GM21423 (cell line): Measurements from ENCODE around the gene SH2D2A.

Source experiments
- ATAC-seq: cut with Tn5 transposase; IDR thresholded peaks from one replicate; pipeline ENCODE4 v1.9.1; 2021; ENCODE audit warnings: mild to moderate bottlenecking, moderate library complexity; ENCODE audit not compliant: unreplicated experiment

SH2D2A gene

DNA sequence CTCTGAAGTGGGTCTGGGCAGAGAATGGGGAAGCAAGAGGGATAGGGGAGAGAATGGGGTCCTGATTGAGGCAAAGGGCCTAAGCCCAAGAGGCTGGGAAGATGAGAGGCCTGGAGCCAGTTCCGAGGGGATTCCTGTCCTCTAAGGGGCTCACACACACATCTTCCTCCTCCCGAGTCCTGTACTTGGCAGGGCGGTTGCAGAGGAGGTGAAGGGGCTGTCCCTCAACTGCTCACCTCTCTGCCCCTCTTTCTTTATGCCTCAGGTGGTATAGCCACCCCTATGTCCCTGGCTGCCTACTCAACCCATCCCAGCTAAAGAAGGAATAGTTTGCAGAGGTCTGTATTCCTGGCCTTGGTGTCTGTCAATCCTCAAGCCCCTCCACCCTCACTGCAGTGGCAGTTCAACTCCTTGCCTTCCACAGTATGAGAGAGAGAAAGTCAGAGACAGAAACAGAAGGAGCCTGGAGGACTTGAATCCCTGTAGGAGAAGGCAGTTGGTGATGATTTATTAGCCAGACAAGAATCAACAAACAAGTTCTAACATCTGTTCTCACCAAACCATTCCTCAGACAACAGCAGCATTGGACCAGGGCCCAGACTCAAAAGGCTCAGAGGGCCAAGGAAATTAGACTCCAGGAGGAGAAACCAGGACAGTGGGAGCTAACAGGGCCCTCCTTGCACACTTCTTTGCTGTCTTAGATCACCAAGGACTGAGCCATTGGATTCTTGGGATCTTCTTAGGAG, 10.7 kb downstream of the SH2D2A start:
- no peak for ATAC-seq

DNA sequence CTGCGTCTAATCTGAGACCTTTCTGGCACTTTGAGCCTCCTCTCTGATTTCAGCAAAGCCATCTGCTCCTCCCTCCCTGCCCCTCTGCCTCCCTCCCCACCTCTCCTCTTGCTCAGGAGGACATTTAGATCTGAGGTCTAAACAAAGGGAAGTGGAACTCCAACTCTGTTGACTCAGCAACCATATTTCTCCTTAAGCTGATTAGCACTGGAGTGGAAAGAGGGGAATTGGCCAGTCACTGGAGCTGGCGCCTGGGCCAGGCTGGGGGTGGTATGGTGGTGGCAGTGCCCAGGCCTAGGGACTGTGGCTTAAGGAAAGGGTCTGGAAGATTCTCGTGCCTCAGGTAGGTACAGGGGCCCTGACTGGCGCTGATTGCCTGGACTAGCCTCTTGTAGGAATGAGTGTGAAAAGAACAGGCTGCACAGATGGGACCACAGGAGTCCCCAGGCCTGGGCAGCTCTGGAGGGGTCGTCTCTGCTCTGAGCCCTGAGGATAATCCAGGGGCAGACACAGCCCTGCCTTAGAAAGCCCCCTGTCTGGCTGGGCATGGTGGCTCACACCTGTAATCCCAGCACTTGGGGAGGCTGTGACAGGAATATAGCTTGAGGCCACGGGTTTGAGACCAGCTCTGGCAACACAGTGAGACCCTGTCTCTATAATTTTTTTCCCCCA, 11.9 kb downstream of the SH2D2A start:
- ATAC-seq = no peak

DNA sequence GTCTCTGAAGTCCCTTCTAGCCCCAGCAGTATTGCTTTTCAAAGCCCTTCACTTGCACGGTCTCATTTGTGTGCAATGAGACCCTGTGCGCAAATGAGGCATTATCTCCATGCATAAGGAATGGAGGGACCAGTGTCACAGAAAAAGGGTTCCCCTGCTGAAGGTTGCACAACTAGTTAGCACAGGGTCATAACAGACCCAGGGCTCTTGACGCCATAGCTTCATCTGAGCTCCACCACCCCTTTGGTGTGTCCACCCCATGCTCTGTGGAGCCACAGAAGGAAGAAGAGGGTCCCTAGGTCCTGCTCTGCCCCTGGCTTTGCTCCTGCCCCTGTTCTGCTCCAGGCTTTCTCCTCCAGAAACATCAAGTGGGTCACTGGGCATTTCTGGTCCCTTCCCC, 12.6 kb downstream of the SH2D2A start:
- no peak for ATAC-seq

DNA sequence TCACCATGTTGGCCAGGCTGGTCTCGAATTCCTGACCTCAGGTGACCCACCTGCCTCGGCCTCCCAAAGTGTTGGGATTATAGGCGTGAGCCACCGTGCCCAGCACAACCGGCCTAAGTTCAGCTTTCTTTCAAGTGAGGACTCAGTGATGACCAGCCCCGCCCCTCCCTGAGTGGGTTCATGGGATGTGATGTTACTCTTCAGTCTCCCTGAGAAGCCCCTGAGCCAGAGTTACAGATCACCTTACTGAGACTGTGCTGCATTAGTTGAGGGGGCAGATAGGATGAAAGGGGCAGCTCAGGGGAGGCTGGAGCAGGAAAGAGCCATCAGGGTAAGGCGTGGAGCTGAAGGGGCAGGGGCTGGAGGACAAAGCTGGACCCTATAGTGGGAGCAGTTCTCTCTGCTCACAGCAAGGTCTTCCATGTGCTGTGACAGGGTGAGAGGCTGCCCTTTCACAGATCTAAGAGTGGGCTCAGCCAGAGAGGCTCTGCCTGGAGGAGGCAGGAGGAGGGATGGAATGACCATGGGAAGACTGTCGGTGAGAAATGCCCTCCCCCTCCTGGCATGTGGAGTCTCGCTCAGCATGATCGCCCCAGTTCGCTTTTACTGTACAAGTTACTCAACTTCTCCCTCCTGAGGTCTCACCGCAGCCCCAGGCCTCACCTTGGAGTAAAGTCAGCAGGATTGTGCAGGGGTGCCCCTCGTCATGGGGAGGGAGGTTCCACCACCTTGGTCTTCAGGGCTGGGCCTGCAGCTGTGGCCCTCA, 13.4 kb downstream of the SH2D2A start:
- no peak for ATAC-seq

DNA sequence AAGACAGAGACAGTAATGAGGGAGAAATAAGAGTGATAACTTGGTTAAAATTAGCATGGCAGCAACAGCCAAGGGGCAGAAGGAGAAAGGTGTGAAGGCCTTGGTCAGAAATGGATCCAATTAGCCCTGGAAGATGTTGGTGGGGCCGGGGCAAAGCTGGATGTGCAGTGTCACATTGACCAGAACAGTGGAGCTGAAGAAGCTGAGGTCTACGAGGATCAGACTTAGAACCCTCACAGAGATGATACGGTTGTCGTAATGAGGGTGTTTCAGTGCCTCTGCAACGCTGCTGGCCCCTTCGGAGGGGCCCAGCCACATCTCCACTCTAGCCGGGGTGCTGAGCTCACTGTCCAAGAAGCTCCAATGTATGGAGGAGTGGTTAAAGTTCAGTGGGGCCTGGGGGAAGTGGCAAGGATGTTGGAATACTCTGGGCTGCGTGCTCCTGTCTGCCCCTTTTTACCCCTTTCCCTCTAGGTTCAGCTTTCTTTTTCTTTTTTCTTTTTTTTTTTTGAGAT, 14.2 kb downstream of the SH2D2A start:
- ATAC-seq = no peak

DNA sequence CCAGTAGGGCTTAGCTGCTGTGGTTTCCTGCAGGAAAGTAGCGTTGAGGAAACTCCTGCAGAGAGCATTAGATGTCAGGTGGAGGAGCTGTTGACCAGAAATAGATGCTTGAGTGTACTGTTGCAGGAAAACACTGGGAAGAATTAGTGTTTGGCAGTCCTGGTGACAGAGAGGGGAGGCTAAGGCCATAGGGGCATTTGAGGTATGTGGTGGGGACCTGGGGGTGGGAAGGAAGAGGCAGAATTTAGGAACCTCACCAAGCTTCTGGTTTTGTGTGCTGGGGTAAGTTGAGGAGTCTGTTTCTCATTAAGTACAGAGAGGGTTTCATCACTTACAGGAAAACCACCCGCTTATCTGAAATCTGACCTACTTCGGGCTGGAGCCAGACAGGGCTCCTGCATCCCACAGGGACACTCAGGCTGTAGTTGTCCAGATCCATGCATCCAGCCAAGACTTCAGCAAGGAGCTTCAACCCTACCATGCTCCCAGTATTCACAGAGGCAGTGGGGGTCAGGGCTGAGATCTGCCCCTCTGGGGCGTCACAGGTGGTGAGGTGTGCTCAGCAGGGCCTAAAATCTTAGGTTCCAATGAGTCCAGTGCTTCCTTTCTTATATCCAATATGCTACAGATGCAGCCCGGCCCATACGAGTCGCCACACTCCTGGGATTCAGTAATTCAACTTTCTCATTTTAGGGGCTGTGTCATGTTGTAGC, 15.1 kb downstream of the SH2D2A start:
- ATAC-seq = no peak

DNA sequence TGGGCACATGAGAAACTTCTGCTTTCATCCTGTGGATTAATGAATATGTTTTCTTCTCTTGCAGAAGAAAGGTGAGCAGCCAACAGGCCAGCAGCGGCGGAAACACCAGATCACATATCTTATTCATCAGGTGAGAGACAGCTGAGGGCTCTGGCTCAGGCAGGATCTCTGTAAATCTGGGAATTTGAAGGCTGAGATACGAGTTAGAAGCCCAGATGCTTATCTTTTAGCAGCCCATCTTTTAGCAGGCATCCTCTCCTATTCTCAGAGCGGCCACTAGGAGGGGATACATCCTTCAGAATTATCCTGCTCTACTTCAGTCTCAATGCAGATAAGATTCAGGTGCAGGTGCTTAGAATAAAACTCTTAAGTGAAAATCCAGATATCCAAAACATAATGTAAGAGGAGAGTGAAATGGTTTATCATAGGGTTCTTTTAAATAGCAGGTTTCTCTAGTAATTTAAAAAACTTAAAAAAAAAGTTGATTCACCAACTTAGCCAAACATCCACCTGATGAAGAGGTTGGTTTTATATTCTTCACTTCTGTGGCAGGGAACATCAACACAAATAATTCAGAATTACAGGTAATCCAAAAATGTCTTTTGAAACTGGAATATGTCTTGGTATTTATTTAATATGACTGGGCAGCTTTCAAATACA, 19.3 kb downstream of the SH2D2A start:
- no peak for ATAC-seq

DNA sequence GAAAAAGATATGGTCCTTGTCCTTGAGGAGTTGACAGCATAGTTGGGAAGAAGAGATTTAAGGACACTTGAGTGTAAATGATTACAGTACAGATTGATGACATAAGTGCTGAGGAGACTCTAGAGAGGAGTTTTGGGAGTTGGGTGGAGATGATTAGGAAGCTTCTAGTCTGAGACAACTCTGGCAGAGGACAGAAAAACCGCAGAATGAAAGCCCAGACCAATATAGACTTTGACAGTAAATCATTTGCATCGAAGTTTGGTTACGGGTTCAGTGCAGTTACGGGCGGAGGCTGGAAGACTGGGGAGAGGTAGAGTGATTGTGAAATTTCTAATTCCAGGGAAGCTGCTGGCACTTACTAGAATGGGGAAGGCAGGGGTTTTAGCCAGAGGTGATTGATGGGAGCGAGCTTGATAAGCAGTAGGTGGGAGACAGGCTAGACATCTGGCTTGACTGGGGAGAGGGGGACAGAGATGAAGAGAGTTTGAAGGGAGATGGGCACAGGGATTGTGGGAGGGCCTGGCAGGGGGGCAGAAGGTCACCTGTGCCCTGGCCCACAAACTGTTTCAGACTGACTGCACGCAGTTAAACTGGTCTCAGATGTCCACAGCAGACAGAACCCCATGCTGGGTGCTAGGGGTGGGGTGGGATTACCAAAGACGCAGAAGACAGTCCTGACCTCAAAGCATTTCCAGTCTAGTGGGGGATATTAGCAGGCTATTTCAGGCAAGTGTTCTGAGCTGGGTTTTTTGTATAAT, 20.1 kb downstream of the SH2D2A start:
- ATAC-seq = no peak

DNA sequence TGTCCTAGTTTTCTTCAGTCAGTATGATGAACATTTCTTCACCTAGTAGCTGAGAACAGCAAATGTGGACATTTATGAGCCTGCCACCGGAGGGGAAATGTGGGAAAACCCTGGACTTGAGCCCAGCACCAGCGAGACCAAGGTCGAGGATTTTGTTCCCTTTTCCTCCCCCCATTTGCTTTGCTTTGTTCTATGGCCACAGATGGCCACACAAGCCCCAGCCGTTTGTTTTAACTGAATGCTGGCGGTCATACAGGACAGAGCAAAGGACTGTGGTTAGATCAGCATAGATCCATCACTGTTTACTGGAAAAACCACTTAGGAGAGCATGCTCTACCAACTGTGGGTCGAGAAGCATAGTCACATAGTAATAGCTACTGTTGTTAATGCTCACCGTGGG, 20.9 kb downstream of the SH2D2A start:
- ATAC-seq = no peak

DNA sequence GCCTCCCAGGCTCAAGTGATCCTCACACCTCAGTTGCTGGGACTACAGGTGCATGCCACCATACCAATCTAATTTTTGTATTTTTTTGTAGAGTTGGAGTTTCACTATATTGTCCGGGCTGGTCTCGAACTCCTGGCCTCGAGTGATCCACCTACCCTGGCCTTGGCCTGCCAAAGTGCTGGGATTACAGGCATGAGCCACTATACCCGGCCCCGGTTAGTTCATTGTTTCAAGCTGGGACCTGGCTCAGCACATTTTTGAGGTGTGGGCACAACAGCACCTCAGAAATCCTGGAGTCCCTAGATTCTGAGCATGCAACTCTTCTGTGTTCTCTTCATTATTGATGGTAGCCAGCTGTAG, 21.3 kb downstream of the SH2D2A start:
- no peak for ATAC-seq

DNA sequence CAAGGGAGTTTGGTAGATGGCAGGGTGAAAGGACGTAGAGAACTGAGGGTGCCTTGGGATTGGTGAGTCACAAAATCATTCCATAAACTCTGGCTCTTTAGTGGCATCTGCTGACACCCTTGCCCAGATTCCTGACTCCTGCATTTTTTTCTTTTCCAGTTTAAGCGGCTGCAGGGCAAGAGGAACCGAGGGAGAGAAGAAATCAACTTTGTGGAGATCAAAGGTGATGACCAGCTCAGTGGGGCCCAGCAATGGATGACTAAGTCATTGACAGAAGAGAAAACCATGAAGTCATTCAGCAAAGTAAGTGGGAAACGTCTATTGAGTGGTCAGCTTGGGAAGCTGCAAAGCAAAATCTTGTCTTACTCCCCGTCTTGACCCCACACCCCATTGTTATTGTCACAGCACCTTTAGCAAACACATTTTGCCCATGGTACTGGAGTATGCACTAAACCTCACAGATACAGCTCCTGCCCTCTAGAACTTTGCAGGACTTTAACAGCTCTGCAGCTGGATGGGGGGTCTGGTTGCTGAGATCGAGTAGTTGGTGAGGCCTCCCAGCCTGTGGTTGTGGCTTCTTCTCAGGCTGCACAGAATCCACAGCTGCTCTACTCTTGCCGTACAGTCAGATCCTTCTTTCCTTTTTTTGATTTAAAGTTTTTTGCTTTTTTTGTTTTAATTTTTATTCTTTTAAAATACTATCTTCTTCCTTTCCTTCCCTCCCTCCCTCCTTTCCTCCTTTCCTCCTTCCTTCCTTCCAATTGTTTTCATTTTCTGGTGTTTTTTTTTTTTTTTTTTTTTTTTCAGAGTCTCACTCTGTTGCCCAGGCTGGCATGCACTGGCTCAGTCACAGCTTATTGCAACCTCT, 21.9 kb downstream of the SH2D2A start:
- ATAC-seq = no peak

DNA sequence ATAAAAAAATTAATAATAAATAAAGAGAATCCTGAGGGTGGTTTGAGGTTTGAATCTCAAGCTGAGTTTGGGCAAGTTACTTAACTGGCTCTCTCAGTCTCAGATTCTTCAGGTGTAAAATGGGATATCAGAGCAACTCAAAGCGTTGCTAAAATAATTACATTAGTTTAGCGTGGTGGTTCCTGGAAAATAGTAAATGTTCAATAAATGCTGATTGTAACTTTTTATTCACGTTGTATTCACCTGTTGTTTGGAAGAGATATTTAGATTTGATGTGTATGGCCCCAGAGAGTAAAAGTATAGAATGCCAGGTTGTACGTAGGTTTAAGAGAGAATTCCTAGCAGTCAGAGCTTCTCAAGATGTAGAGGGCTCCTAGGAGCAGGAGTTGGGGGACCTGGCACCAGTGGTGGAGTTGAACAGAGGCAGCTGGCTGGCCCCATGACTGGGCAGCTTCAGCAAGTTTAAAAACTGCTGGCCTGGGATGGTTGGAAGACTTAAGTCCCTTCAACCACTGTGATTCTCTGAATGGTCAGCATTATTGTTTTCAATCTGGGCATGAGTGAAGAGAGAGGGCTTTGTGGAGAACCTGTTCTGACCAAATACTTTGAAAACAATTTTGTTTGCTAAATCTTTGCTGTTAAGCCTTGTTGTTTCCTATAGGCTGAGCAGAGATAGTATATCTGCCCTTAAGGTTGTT, 26.9 kb downstream of the SH2D2A start:
- no peak for ATAC-seq

DNA sequence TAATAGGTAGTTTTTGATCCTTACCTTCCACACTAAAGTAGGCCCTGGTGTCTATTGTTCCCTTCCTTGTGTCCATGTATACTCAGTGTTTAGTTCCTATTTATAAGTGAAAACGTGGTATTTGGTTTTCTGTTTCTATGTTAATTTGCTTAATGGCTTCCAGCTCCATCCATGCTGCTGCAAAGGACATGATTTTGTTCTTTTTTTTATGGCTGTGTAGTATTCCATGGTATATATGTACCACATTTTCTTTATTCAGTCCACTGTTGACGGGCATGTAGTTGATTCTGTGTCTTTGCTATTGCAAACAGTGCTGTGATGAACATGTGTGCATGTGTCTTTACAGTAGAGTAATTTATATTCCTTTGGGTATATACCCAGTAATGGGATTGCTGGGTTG, 28.5 kb downstream of the SH2D2A start:
- no peak for ATAC-seq

DNA sequence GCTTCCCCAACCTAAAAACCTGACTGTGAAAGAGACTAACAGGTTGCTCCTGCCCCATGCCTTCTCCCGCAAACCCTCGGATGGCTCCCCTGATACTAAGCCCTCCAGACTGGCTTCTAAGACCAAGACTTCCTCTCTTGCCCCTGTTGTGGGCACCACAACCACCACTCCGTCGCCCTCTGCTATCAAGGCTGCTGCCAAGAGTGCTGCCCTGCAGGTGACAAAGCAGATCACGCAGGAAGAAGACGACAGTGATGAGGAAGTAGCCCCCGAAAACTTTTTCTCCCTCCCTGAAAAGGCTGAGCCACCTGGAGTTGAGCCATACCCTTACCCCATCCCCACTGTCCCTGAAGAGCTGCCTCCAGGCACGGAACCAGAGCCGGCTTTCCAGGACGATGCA, 30.0 kb downstream of the SH2D2A start:
- no peak for ATAC-seq

DNA sequence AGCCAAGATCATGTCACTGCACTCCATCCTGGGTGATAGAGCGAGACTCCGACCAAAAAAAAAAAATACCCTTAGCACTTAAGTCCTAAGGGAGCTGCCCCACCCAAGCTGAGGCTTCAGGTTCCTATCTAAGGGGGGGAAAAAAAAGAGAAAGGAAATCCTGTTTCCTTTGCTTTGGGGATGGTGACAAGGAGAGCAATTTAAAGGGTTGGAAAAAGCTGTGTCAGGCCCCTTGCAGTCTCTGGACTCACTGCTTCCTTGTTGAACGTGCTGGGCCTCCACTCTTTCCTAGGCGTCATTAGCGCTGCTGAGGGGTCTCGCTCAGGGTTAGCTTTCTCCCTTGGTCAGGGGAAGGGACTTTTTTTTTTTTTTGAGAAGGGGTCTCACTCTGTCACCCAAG, 31.2 kb downstream of the SH2D2A start:
- no peak for ATAC-seq

DNA sequence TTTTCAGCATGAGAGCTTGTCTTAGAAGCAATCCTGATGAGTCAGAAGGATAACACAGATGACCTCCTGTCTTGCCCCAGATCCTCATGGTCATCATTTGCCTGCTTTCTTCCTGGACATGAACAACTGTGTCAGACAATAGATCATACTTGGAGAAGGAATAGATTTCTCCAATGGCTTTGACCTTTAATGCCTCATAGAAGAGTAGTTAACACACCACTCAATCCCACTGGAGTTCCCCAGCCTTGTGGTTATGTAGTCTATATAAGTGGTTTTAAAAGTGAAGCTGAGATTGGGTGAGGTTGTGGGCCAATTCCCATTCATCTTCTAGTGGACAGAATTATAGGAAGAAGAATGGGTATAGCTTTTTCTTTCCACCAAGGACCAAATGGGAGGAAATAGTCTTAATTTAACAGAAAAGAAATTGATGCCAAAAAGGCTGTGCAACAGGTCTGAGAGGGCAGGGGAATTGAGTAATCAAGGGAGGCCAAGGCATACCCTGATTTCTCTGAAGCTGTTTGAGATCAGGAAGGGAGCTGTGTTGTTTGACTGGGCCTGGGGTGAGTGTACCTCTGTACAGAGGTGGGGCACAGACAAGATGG, 35.0 kb downstream of the SH2D2A start:
- no peak for ATAC-seq

DNA sequence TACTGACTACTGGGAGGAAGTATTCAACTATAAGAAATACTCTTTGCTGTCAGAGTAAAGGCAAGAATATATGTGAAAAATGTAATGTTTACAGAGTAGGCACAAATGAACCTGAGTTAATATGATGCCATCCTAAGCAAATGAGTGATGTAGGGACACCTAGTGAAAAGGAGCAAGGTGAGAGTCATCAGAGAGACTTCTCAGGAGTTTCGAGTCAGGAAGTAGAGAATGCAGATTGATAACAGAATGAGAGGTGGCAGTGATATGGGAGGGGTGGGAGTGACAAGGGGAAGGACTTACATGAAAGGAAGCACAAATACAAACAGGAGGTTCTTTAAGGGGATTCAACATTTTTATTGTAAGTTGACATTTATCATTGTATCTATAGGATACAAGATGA, 39.1 kb downstream of the SH2D2A start:
- no peak for ATAC-seq

DNA sequence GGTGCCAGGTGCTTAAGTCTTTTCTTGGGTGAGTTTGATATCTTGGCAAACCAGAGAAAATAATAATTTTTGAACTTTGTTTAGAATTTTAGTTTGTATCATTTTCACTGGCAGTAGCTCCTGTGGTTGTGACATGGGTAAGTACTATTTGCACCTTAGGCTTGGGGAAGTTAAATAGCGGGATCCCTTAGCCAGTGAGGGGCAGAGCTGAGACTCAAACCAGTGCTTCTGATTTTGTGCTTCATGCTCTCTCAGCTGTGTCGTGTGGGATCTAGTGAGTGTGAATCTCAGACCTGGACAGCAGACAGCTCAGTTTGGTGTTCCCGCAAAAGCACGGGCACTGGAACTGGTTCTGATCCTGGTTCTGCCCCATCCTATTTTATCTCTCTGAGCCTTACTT, 39.7 kb downstream of the SH2D2A start:
- no peak for ATAC-seq
